Cortex of kidney (tissue), 1 donor: Measurements from ENCODE around the gene HSPA1L.
"Not testable (repeated sequence)": the region's sequence is repeated elsewhere in the genome, so short reads cannot be mapped to it uniquely, and the experiment has no call there.

Experiments used
- DNase-seq: peaks from one replicate; lab custom pipeline; 2025; lab: John Stamatoyannopoulos, UW

The HSPA1L gene

DNA sequence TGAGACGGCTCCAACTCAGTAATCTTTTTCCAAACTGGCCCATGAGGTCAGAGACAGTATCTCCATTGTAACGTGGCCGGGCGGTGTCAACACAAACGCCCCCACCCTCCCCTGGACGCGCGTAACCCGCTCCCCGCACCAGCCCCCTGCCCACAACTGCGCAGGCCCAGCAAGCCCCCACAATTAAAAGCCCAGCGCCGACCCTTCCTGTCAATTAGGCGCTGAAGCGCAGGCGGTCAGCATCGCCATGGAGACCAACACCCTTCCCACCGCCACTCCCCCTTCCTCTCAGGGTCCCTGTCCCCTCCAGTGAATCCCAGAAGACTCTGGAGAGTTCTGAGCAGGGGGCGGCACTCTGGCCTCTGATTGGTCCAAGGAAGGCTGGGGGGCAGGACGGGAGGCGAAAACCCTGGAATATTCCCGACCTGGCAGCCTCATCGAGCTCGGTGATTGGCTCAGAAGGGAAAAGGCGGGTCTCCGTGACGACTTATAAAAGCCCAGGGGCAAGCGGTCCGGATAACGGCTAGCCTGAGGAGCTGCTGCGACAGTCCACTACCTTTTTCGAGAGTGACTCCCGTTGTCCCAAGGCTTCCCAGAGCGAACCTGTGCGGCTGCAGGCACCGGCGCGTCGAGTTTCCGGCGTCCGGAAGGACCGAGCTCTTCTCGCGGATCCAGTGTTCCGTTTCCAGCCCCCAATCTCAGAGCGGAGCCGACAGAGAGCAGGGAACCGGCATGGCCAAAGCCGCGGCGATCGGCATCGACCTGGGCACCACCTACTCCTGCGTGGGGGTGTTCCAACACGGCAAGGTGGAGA lies at the start of gene HSPA1L, which contains the start of gene HSPA1A:
Gene HSPA1L, minus strand, starts transcription at position 259 of the 814 bp plus-strand sequence. CDS start 3,311 bp downstream, outside the sequence.
Gene HSPA1A, plus strand, starts transcription at position 519 of the 814 bp plus-strand sequence. Its CDS starts 214 bp downstream, at position 733.
- peak; percentile 82 for DNase-seq

DNA sequence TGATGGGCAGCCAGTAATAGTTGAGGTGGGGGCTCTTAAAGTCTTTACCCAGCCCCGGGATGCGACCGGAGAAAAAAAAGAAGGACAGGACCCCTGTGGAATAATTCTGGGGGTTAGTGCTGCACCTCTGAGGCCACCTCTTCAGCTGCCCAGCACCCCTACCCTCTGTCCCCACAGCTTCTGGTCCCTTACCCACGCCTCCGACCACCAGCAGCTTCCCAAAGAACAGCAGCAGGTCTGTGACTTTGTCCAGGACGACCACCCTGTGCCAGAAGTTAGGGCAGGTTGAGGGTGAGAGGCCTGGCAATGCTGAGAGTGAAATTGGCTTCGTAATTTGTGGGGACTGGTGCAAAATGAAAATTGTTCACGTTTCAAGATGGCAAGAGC lies 49.7 kb upstream of the HSPA1L start:
- DNase-seq, result no peak

DNA sequence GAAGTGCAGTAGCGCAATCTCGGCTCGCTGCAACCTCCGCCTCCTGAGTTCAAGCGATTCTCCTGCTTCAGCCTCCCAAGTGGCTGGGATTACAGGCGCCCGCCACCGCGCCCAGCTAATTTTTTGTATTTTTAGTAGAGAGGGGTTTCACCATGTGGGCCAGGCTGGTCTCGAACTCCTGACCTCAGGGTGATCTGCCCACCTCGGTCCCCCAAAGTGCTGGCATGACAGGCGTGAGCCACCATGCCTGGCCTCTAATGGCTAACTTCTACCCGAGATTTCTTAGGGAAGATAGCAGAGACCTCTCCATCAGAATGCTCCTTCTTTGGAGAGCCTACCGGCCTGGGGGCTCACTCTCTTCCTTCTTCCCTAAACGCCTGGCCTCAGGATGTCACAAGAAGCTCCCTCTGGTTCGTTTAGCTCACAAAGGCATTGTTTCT lies 49.1 kb upstream of the HSPA1L start:
- not testable (repeated sequence) for DNase-seq

DNA sequence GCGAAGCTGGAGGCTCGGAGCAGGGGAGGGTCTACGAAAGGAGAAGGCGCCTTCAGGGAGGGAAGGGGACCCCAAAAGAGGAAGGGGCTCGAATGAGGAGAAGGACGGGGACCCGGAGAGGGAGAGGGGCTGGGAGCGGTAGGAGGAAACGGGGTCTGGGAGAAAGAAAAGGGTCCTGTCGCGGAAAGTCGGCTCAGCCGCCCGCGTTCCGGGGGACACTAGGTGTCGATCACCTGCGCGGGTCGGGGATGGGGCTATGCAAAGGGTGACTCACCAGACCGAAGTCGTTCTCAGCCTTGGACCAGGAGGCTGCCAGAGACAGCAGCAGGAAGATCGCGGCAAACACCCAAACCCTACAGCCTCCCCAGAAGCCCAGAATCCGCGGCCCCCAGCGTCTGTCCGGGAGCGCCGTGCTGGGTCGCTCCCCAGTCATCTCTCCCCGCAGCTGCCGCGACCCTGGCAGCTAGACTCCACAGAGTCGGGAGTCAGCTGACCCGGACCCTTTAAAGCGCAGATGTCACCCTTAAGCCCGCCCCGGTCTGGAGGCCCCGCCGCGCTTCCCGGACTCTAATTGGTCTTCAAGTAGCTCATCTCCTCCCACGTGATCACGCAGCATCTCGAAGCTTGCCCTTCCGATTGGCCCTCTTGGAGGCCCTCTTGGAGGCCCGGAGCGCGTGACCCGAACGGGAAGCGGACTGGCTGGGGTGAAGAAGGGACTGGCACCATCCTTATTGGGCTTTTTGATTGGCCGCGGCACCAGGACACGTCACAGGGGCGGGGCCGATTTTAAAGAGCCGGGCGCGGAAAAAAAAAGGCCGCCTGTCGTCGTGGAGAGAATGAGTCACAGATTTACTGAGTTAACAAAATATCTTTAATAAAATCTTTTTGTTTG lies 47.5 kb upstream of the HSPA1L start, which contains the start of gene NEU1:
Gene NEU1, minus strand, starts transcription at position 478 of the 892 bp plus-strand sequence. Its CDS starts 45 bp downstream, at position 433.
- peak; percentile 87 for DNase-seq

DNA sequence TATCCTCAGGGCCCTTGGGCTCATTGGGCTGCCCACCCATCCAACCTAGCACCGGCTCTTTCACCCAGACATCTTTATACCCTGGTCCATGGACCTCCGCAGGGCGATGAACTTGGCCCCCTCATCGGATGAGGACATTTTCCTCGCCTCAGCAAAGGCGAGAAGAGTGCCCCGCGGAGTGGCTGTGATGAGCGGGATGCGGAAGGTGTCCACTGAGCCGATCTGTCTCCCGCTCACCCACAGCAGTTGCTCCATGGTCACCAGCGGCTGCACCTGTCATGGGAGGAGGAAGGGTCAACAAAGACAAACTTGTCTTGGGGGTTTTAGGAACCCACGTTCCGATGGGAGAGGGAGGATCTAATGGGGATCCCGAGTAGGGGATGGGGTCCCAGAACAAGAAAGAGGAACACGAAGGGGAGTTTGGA lies 46.8 kb upstream of the HSPA1L start:
- no peak for DNase-seq

DNA sequence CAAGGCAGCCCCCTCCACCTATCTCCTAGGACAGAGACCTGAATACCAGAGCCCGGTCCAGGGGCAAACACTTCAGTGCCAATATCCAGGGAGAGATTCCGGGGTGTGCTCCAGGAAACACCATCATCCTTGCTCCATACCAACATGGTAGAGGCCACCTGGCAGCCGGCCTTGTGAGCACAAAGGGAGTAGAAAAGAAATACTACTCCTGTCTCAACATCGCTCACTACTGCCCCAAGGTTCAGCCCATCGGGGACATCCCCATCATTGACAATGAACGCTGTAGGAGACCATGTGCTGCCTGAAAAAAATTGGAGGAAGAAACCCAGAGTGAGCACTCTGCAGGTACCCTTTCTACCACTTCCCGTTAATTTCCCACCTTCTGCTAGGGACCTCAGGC lies 46.1 kb upstream of the HSPA1L start:
- no peak for DNase-seq

DNA sequence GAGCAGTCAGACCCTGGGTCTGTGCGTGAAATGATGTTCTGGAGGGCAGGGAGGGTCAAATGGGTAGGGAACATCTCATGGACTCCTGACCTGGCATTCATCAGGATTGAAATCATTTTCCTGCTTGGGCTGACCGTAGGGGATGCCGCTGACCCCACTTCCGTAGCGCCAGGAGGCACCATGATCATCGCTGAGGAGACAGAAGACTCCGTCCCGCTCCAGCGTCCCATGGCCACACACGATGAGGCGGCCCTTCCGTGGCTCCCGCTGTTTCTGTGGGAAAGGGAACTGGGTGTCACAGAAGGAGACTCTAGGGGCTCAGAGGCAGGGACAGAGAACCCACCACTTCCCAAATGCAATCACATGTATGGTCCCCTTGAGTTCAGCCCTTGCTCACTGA lies 45.3 kb upstream of the HSPA1L start:
- DNase-seq, result no peak

DNA sequence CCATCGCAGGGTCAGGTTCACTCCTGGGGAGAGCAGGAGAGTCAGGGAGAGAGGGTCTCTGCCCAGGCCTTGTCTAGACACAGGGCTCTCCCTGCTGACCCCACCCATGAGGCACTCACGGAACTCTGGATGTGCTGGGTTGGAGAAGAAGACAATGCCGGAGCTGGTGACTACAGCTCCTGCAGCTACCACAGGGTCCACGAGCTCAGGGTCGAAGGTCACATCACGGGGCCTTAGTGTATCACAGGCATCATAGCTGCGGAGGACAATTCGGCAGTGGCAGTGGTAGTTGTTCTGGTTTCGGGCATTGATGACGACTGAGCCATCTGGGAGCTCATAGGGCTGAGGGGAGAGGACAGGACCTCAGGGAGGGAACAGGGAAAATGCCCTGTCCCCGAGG lies 44.8 kb upstream of the HSPA1L start:
- DNase-seq, result no peak

DNA sequence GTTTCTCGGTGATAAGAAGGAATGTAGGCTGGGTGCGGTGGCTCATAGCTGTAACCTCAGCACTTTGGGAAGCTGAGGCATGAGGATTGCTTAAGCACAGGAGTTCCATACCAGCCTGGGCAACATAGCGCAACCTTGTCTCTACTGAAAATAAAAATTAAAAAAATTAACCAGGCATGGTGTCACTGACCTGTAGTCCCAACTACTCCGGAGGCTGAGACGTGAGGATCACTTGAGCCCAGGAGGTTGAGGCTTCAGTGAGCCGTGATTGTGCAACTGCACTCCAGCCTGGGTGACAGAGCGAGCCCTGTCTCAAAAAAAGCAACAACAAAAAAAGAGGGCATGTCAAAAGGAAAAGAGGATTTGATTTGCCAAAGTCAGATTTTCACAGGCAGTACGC lies 43.6 kb upstream of the HSPA1L start:
- DNase-seq, result no peak

DNA sequence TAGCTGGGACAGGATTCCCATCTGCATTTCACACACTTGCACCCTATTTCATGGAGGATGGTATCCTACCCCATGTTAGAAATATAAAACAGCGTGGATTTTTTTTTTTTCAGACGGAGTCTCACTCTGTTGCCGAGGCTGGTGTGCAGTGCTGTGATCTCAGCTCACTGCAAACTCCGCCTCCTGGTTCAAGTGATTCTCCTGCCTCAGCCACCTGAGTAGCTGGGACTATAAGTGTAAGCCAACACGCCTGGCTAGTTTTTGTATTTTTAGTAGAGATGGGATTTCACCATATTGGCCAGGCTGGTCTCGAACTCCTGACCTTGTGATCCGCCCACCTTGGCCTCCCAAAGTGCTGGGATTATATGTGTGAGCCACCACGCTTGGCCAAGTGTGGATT lies 42.7 kb upstream of the HSPA1L start:
- not testable (repeated sequence) for DNase-seq

DNA sequence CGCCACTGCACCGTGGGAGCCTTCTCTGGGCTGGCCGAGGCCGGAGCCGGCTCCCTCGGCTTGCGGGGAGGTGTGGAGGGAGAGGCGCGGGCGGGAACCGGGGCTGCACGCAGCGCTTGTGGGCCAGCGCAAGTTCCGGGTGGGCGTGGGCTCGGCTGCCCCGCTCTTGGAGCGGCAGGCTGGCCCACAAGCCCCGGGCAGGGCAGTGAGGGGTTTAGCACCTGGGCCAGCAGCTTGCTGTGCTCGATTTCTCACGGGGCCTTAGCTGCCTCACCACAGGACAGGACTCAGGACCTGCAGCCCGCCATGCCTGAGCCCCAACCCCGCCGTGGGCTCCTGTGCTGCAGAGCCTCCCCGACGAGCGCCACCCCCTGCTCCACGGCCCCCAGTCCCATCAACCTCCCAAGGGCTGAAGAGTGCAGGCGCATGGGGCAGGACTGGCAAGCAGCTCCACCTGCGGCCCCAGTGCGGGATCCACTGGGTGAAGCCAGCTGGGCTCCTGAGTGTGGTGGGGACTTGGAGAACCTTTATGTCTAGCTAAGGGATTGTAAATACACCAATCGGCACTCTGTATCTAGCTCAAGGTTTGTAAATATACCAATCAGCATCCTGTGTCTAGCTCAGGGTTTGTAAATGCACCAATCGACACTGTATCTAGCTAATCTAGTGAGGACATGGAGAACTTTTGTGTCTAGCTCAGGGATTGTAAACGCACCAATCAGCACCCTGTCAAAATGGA lies 37.1 kb upstream of the HSPA1L start:
- not testable (repeated sequence) for DNase-seq

DNA sequence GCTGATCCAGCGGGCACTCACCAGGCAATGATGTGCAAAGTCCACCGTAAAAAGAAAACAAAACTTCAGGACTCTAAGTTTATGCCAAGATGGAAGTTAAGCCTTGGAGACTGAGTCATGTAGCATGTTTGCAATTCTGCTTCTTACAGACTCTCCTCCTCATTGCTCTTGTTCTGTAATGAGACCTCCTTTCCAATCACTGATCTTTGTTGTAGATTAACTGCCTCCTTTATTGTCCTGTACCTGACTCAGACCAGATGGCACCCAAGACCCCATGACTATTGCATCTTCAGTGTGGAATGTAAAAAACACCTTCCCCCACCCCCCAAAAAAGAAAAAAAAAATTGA lies 36.4 kb upstream of the HSPA1L start:
- no peak for DNase-seq

DNA sequence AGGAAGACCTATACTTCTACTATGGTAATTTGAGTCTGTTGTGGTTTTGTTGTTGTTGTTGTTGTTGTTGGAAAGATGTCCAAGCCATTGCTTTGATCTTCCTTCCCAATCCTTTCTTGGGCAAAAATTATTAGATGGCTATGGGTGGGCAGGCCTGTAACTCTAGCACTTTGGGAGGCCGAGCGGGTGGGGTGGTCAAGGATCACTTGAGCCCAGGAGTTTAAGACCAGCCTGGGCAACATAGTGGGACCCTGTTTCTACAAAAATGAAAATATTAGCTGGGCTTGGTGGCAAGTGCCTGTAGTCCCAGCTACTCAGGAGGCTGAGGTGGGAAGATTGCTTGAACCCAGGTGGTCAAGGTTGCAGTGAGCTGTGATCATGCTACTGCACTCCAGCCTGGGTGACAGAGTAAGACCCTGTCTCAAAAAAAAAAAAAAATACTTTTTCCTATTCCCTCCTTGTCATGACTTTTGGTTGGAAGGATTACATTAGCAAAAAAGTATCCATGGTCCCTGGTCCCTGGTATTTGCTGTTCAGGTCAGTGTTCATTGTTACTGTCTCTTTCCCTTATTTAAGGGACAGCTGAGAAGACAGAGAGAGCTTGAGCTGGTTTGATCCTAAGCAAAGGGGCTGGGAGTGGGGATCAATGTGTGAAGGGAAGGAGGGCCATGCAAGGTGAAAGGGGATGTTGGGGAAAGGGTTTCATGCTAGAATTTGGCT lies 35.8 kb upstream of the HSPA1L start:
- no peak for DNase-seq

DNA sequence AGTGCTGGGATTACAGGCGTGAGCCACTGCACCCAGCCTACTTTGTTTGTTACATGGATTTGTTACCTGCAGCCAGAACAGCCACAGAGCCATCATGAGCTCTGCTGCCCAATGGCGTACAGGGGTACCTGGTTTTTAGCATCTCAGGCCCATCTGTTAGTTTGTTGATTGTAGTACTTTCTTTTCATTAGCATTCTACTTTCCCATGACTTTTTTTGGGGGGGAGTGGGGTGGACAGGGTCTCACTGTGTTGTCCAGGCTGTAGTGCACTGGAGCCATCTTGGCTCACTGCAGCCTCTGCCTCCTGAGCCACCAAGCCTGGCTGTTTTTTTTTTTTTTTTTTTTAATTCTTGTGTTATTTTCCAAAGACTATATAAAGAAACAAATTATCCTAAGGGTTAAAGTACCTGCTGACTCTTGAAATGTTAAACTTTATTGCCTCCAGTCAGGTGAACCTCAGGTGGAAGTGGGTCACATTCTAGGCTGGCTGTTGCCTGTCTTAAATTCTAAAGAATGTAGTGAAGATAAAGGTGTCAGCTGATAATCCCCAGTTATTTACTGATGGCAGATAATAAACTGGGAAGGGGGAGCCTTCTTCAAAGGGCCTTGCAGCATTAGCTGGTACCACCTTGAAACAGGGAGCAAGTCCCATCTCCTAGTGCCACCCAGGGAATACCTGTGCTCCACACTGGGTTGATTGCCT lies 32.3 kb upstream of the HSPA1L start:
- DNase-seq, result no peak

DNA sequence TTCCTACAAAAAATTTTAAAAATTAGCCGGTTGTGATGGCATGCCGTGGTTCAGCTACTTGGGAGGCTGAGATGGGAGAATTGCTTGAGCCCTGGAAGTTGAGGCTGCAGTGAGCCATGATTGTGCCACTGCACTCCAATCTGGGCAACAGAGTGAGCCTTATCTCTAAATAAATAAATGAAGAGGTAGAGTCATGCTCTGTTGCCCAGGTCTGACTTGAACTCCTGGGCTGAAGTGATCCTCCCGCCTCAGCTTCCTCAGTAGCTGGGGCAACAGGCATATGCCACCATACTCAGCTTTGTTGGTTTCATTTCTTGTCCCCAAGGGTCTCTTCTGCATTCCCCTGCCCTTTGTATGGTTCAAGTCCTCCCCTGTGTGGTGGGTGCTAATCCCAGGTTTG lies 29.4 kb upstream of the HSPA1L start:
- no peak for DNase-seq

DNA sequence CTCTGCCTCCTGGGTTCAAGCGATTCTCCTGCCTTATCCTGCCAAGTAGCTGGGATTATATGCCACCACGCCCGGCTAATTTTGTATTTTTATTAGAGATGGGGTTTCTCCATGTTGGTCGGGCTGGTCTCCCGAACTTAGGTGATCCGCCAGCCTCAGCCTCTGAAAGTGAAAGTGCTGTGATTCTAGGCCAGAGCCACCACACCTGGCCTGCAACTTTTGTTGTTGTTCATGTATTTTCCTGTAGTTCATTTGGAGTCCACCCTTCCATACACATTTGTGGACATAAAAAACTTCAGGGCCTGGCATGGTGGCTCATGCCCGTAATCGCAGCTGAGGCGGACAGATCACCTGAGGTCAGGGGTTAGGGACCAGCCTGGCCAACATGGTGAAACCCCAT lies 27.0 kb upstream of the HSPA1L start:
- no peak for DNase-seq

DNA sequence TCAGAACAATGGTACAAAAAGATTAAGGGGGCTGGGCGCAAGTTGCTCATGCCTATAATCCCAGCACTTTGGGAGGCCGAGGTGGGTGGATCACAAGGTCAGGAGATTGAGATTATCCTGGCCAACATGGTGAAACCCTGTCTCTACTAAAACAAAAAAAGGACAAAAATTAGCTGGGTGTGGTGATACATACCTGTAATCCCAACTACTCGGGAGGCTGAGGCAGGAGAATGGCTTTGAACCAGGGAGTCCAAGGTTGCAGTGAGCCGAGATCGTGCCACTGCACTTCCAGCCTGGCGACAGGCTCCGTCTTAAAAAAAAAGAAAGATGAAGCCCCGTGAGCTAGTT lies 24.7 kb upstream of the HSPA1L start:
- DNase-seq, result not testable (repeated sequence)

DNA sequence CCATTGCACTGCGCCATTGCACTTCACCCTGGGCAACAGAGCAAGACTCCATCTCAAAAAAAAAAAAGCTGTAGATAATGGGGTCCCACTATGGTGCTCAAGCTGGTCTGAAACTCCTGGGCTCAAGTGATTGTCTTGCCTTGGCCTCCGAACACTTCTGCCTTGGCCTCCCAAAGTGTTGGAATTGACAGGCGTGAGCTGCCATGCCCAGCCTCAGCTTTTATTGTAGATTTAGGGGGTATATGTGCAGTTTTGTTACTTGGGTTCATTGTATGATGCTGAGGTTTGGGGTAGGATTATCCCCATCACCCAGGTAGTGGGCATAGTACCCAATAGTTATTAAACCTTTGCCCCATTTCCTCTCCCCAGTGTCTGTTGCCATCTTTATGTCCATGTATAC lies 23.9 kb upstream of the HSPA1L start:
- DNase-seq, result no peak

DNA sequence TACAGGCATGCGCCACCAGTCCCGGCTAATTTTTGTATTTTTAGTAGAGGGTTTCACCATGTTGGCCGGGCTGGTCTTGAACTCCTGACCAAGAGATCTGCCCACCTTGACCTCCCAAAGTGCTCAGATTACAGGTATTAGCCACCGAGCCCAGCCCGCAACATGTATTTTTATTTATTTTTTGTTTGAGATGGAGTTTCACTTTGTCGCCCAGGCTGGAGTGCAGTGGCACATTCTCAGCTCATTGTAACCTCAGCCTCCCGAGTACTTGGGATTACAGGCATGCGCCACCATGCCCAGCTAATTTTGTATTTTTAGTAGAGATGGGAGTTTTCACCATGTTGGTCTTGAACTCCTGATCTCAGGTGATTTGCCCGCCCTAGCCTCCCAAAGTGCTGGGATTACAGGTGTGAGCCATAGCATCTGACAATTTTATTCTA lies 23.1 kb upstream of the HSPA1L start:
- not testable (repeated sequence) for DNase-seq

DNA sequence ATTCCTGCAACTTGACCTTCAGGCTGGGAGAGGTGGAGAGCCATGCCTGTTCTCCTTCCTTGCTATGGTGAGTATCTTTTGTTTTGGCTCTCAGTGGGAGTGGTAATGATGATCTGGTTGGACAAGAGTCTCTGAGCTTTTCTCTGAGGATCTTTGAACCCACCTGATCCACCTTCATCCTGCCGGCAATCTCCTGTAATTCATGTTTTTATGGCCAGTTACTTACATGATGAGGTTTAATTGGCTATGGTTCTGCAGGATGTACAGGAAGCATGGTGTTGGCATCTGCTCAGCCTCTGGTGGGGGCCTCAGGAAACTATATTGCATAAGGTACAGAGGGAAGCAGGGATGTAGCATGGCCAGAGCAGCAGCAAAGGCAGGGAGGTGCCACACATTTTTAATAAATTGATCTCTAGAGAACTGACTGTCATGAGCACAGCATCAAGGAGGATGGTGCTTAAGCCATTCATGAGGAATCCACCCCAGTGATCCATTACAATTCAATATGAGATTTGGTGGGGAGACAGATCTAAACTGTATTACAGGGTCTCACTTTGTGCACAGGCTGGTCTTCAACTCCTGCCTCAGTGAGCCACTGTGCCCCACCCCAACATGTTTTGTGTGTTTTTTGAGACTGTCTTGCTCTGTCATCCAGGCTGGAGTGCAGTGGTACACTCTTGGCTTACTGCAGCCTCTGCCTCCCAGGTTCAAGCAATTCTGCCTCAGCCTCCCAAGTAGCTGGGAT lies 22.5 kb upstream of the HSPA1L start:
- no peak for DNase-seq
